GDM1 (cell line): ENCODE results near the gene GYG2.
"Not testable (repeated sequence)": the region's sequence is repeated elsewhere in the genome, so short reads cannot be mapped to it uniquely, and the experiment has no call there.

ENCODE experiments used
- DNase-seq: peaks from one replicate; lab custom pipeline; 2025; lab: John Stamatoyannopoulos, UW

The GYG2 gene

GRCh38 chrX:2828344-2828958 lies at the start of gene GYG2:
GYG2 (plus strand) TSS chrX:2828930; CDS start chrX:2830189, 1,259 bp downstream.
- no peak for DNase-seq

GRCh38 chrX:2780472-2781225 lies 48.1 kb upstream of the GYG2 start:
- not testable (repeated sequence) for DNase-seq

- no peak for DNase-seq
Observed at GRCh38 chrX:2781226-2781571, 47.5 kb upstream of the GYG2 start.

GRCh38 chrX:2781698-2782097 lies 47.0 kb upstream of the GYG2 start:
- DNase-seq: no peak

GRCh38 chrX:2782171-2782570 lies 46.6 kb upstream of the GYG2 start:
- no peak for DNase-seq

GRCh38 chrX:2782778-2783177 lies 46.0 kb upstream of the GYG2 start:
- no peak for DNase-seq

- no peak for DNase-seq
Observed at GRCh38 chrX:2784026-2784425, 44.7 kb upstream of the GYG2 start.

- DNase-seq: no peak
Observed at GRCh38 chrX:2785538-2785937, 43.2 kb upstream of the GYG2 start.

- DNase-seq: no peak
Observed at GRCh38 chrX:2788980-2789379, 39.8 kb upstream of the GYG2 start.

GRCh38 chrX:2789569-2789968 lies 39.2 kb upstream of the GYG2 start:
- DNase-seq: no peak

GRCh38 chrX:2793752-2794151 lies 35.0 kb upstream of the GYG2 start:
- DNase-seq: no peak

- no peak for DNase-seq
Observed at GRCh38 chrX:2794336-2794735, 34.4 kb upstream of the GYG2 start.

GRCh38 chrX:2796808-2797207 lies 31.9 kb upstream of the GYG2 start:
- not testable (repeated sequence) for DNase-seq

GRCh38 chrX:2799369-2799768 lies 29.4 kb upstream of the GYG2 start:
- no peak for DNase-seq

GRCh38 chrX:2799980-2800379 lies 28.8 kb upstream of the GYG2 start:
- not testable (repeated sequence) for DNase-seq

- DNase-seq: no peak
Observed at GRCh38 chrX:2801223-2801622, 27.5 kb upstream of the GYG2 start.

GRCh38 chrX:2802376-2803090 lies 26.2 kb upstream of the GYG2 start:
- not testable (repeated sequence) for DNase-seq

- DNase-seq: not testable (repeated sequence)
Observed at GRCh38 chrX:2803486-2803885, 25.2 kb upstream of the GYG2 start.

GRCh38 chrX:2804106-2804843 lies 24.5 kb upstream of the GYG2 start:
- DNase-seq: not testable (repeated sequence)

GRCh38 chrX:2804858-2805257 lies 23.9 kb upstream of the GYG2 start:
- not testable (repeated sequence) for DNase-seq

GRCh38 chrX:2811271-2811670 lies 17.5 kb upstream of the GYG2 start:
- no peak for DNase-seq

GRCh38 chrX:2812161-2812907 lies 16.4 kb upstream of the GYG2 start:
- DNase-seq: peak; percentile 12
